Central memory CD8-positive, alpha-beta T cell (primary cell): Measurements from ENCODE around the gene HOOK1.

Source experiments
- ATAC-seq: fragments of 150-1000 bp; cut with Tn5 transposase; replicated peaks from 2 replicates; pipeline ENCODE4 v1.10.0; 2022; ENCODE audit warnings: mild to moderate bottlenecking, moderate FRiP score, moderate number of reproducible peaks; ENCODE audit not compliant: poor library complexity, severe bottlenecking; ENCODE audit errors: extremely low read depth
- DNase-seq, 2 donors: peaks; one replicate each; pipeline ENCODE4 v3.0.0; 2021; ENCODE audit warnings: low spot score in 2 of 2
- H3K27ac Mint-ChIP-seq: one replicate; pipeline ENCODE4 v1.8.0; 2022; ENCODE audit warnings: low read depth, mild to moderate bottlenecking, moderate library complexity, mixed read lengths
- H3K27me3 Mint-ChIP-seq: one replicate; pipeline ENCODE4 v1.8.0; 2022; ENCODE audit warnings: mixed read lengths
- H3K36me3 Mint-ChIP-seq: one replicate; pipeline ENCODE4 v1.8.0; 2022; ENCODE audit warnings: mild to moderate bottlenecking, moderate library complexity, mixed read lengths; ENCODE audit not compliant: insufficient read depth
- H3K4me1 Mint-ChIP-seq: one replicate; pipeline ENCODE4 v1.8.0; 2022; ENCODE audit warnings: mixed read lengths
- H3K4me3 Mint-ChIP-seq: one replicate; pipeline ENCODE4 v1.8.0; 2022; ENCODE audit warnings: mild to moderate bottlenecking, moderate library complexity, mixed read lengths
- H3K9me3 Mint-ChIP-seq: one replicate; pipeline ENCODE4 v1.8.0; 2022; ENCODE audit warnings: mixed read lengths

HOOK1 gene

DNA sequence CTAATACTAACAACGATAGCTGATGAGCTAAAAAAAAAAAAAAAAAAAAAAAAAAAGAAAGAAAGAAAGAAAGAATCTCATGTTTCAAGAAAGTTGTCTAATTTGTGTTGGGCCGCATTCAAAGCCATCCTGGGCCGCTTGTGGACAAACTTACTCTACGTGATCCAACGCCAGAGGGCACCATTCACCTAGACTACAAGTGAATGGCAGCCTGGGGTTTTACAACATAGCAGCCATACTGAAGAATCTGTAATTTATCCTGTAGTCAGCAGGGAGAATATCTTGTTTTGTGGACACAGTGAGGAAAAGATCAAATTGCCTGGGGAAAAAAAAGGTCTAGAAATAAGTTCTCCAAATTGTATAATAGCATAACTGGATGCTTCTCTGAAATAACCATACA, 64.8 kb downstream of the HOOK1 start:
- no peak overlapping the region for H3K4me3 Mint-ChIP-seq
- H3K27me3 Mint-ChIP-seq, result peaks cover 29% of the 10 kb centered on the region
- no peak overlapping the region for H3K27ac Mint-ChIP-seq
- ATAC-seq (no peak), DNase-seq (no peak)
- no peaks in the 10 kb centered on the region for H3K36me3 Mint-ChIP-seq
- peaks cover 6% of the 10 kb centered on the region for H3K9me3 Mint-ChIP-seq
- no peaks in the 10 kb centered on the region for H3K4me1 Mint-ChIP-seq

- peaks cover 6% of the 10 kb centered on the region for H3K9me3 Mint-ChIP-seq
- DNase-seq (no peak), ATAC-seq (no peak)
- H3K4me1 Mint-ChIP-seq, result no peaks in the 10 kb centered on the region
- no peak overlapping the region for H3K27ac Mint-ChIP-seq
- H3K36me3 Mint-ChIP-seq, result no peaks in the 10 kb centered on the region
- H3K27me3 Mint-ChIP-seq, result peaks cover 29% of the 10 kb centered on the region
- H3K4me3 Mint-ChIP-seq, result no peak overlapping the region
Measured at GRCh38 chr1:59879996-59880505, 65.3 kb downstream of the HOOK1 start.

- Mint-ChIP-seq H3K27me3 (peaks cover 33% of the 10 kb centered on the region), H3K4me3 (no peak overlapping the region), H3K4me1 (no peaks in the 10 kb centered on the region), H3K27ac (no peak overlapping the region), H3K9me3 (peaks cover 6% of the 10 kb centered on the region), H3K36me3 (no peaks in the 10 kb centered on the region)
- DNase-seq, result no peak
- ATAC-seq, result no peak
Measured at GRCh38 chr1:59880735-59881134, 66.0 kb downstream of the HOOK1 start.

GRCh38 chr1:59885160-59885832, 70.5 kb downstream of the HOOK1 start:
- peaks cover 37% of the 10 kb centered on the region for H3K27me3 Mint-ChIP-seq
- no peak for DNase-seq
- H3K9me3 Mint-ChIP-seq, result peaks cover 7% of the 10 kb centered on the region

GRCh38 chr1:59892841-59893811, 78.4 kb downstream of the HOOK1 start:
- peaks cover 6% of the 10 kb centered on the region for H3K9me3 Mint-ChIP-seq
- peaks cover 4% of the 10 kb centered on the region for H3K27me3 Mint-ChIP-seq
- no peak overlapping the region for H3K4me3 Mint-ChIP-seq
- H3K27ac Mint-ChIP-seq, result no peak overlapping the region
- ATAC-seq (no peak), DNase-seq (no peak)
- peaks cover 1% of the 10 kb centered on the region for H3K36me3 Mint-ChIP-seq
- no peaks in the 10 kb centered on the region for H3K4me1 Mint-ChIP-seq

More at GRCh38 chr1:59885160-59885832, 70.5 kb downstream of the HOOK1 start:
- Mint-ChIP-seq H3K36me3 (no peaks in the 10 kb centered on the region), H3K4me3 (no peak overlapping the region), H3K4me1 (no peaks in the 10 kb centered on the region), H3K27ac (no peak overlapping the region)
- no peak for ATAC-seq

DNA sequence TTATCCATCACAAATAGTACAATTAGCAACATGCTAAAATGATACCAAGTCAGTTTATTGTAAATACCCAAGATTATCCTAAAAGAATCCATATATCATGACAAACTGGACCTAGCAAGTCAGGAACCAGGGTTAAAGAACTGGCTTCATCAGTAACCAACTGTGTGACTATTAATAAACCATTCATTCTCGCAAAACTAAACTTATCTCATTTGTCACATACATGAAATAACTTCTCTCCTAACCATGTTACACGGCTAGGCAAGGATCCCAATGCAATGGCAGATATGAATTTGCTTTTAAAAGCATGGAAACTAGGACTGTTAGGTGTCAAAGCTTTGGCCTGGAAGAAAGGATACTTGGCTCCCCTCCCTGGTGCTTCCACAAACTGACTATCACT, 82.4 kb downstream of the HOOK1 start:
- Mint-ChIP-seq H3K36me3 (peaks cover 3% of the 10 kb centered on the region), H3K9me3 (no peaks in the 10 kb centered on the region), H3K27ac (no peak overlapping the region), H3K4me3 (no peak overlapping the region), H3K27me3 (peaks cover 22% of the 10 kb centered on the region), H3K4me1 (no peaks in the 10 kb centered on the region)
- no peak for DNase-seq
- ATAC-seq, result no peak

- H3K36me3 Mint-ChIP-seq, result peaks cover 3% of the 10 kb centered on the region
- DNase-seq, result no peak
- H3K27me3 Mint-ChIP-seq, result peaks cover 37% of the 10 kb centered on the region
- no peak overlapping the region for H3K4me3 Mint-ChIP-seq
- no peaks in the 10 kb centered on the region for H3K4me1 Mint-ChIP-seq
- ATAC-seq, result no peak
- H3K9me3 Mint-ChIP-seq, result no peaks in the 10 kb centered on the region
- no peak overlapping the region for H3K27ac Mint-ChIP-seq
Measured at GRCh38 chr1:59898927-59899326, 84.2 kb downstream of the HOOK1 start.

GRCh38 chr1:59900640-59901039, 85.9 kb downstream of the HOOK1 start:
- ATAC-seq (no peak), DNase-seq (no peak)
- H3K9me3 Mint-ChIP-seq, result no peaks in the 10 kb centered on the region

DNA sequence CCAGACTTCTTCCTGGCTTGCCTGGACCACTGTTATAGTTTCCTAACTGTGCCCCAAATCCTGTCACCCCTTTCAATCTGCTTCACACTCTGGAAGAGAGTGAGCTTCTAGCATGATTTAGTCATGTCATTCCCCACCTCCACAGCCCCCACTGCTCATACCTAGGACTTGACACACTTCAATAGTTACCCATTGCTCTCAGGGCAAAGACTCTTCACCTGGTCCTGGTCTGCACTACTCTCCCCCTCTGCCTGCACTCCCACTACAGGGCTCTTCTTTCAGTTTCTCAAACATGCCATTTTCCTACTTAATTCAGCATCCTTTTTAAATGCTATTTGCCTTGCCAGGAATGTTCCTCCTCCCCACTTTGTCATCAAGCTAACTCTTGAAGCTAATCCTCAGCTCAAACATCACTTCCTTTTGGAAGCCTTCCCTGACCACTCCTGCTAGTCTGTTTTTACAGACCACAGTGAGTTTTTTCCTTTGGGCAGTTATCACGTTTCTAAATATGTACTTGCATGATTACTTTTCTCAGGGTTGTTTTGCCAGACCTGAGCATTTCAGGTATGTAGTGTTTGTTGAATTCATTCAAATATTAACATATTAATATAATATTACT, 87.1 kb downstream of the HOOK1 start:
- ATAC-seq (no peak), DNase-seq (no peak)
- H3K27ac Mint-ChIP-seq, result no peak overlapping the region
- no peak overlapping the region for H3K4me3 Mint-ChIP-seq
- no peaks in the 10 kb centered on the region for H3K4me1 Mint-ChIP-seq
- peaks cover 3% of the 10 kb centered on the region for H3K36me3 Mint-ChIP-seq
- peaks cover 37% of the 10 kb centered on the region for H3K27me3 Mint-ChIP-seq
- no peaks in the 10 kb centered on the region for H3K9me3 Mint-ChIP-seq

More at GRCh38 chr1:59900640-59901039, 85.9 kb downstream of the HOOK1 start:
- H3K4me1 Mint-ChIP-seq, result no peaks in the 10 kb centered on the region
- peaks cover 37% of the 10 kb centered on the region for H3K27me3 Mint-ChIP-seq
- H3K4me3 Mint-ChIP-seq, result no peak overlapping the region
- peaks cover 3% of the 10 kb centered on the region for H3K36me3 Mint-ChIP-seq
- no peak overlapping the region for H3K27ac Mint-ChIP-seq

- Mint-ChIP-seq H3K4me1 (no peaks in the 10 kb centered on the region), H3K36me3 (peaks cover 2% of the 10 kb centered on the region), H3K4me3 (no peak overlapping the region), H3K27ac (no peak overlapping the region), H3K9me3 (no peaks in the 10 kb centered on the region), H3K27me3 (peaks cover 31% of the 10 kb centered on the region)
- DNase-seq (no peak), ATAC-seq (no peak)
Measured at GRCh38 chr1:59903141-59903754, 88.5 kb downstream of the HOOK1 start.

GRCh38 chr1:59906931-59907330, 92.2 kb downstream of the HOOK1 start:
- Mint-ChIP-seq H3K9me3 (no peaks in the 10 kb centered on the region), H3K4me1 (no peaks in the 10 kb centered on the region)
- no peak for ATAC-seq

DNA sequence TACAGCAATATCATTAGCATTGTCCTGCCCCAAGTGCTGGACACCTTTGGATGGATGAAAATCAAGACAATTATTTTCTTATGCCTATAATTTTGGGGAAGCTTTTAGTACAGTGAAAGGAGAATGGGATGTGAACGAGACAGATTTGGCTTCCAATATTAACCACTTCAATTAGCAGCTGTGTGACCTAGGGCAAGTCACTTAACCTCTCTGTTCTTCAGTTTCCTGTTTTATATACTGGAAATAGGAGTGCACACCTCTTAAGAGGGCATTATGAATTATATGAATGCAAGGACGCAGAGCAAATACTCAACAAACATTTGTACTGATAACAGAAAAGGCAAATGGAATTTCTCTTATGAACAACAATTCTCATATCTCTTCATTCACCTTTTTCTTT, 93.3 kb downstream of the HOOK1 start:
- Mint-ChIP-seq H3K9me3 (no peaks in the 10 kb centered on the region), H3K27ac (no peak overlapping the region), H3K4me1 (no peaks in the 10 kb centered on the region), H3K27me3 (peaks cover 15% of the 10 kb centered on the region), H3K36me3 (no peaks in the 10 kb centered on the region), H3K4me3 (no peak overlapping the region)
- DNase-seq, result no peak
- no peak for ATAC-seq

More at GRCh38 chr1:59906931-59907330, 92.2 kb downstream of the HOOK1 start:
- peaks cover 26% of the 10 kb centered on the region for H3K27me3 Mint-ChIP-seq
- no peak overlapping the region for H3K4me3 Mint-ChIP-seq
- no peaks in the 10 kb centered on the region for H3K36me3 Mint-ChIP-seq
- DNase-seq, result no peak
- H3K27ac Mint-ChIP-seq, result no peak overlapping the region
